H1 (cell line): Measurements from ENCODE around the gene ATP6V1F. TPM values are rescaled to one million over a fixed set of nuclear protein-coding genes. Genes with fewer than 3 reads are reported as not detected.

Experiments
- CHD7 ChIP-seq: fragments of 300-600 bp; sonication (generic); IDR thresholded peaks from 2 replicates; pipeline ENCODE4 v1.7.1; 2012; ENCODE audit warnings: low read length, moderate library complexity, mild to moderate bottlenecking, inconsistent platforms; ENCODE audit not compliant: insufficient replicate concordance
- MAFK ChIP-seq: IDR thresholded peaks from 2 replicates; pipeline ENCODE4 v1.6.1; 2012; ENCODE audit warnings: low read depth, mild to moderate bottlenecking, improper control_type of control experiment, low read length
- NANOG ChIP-seq: IDR thresholded peaks from 2 replicates; pipeline ENCODE4 v1.6.1; 2011; ENCODE audit warnings: low read length, low read depth, mild to moderate bottlenecking, inconsistent platforms; ENCODE audit not compliant: insufficient read depth, poor library complexity, severe bottlenecking
- PHF8 ChIP-seq: fragments of 200-600 bp; sonication (generic); conservative IDR thresholded peaks from 2 replicates; pipeline ENCODE4 v1.7.1; 2012; ENCODE audit warnings: low read depth, mild to moderate bottlenecking, inconsistent platforms, low read length, moderate library complexity
- RAD21 ChIP-seq, 2 experiments: IDR thresholded peaks in 1 of 2; conservative IDR thresholded peaks in 1 of 2; 2 replicates each; pipeline ENCODE4 v1.6.1; 2011; ENCODE audit warnings: low read depth in 2 of 2, low read length in 2 of 2, improper control_type of control experiment in 1 of 2, inconsistent platforms in 1 of 2, mild to moderate bottlenecking in 1 of 2, moderate library complexity in 1 of 2
- RXRA ChIP-seq: IDR thresholded peaks from 2 replicates; pipeline ENCODE4 v1.6.1; 2011; ENCODE audit warnings: low read depth, mild to moderate bottlenecking, low read length, moderate library complexity; ENCODE audit not compliant: insufficient read depth
- SIN3A ChIP-seq, 2 experiments: IDR thresholded peaks in 1 of 2; conservative IDR thresholded peaks in 1 of 2; 2 replicates each; pipeline ENCODE4 v1.6.1; 2011 to 2012; ENCODE audit warnings: low read length in 2 of 2, improper control_type of control experiment in 1 of 2, low read depth in 1 of 2, mild to moderate bottlenecking in 1 of 2
- SUZ12 ChIP-seq: fragments of 200-600 bp; sonication (generic); IDR thresholded peaks from 2 replicates; pipeline ENCODE4 v1.6.1; 2012; ENCODE audit warnings: mild to moderate bottlenecking, inconsistent platforms, low read length, moderate library complexity, mixed read lengths
- polyA plus RNA-seq, 7 experiments: library from polyadenylated mRNA; depleted of rRNA in 3 of 7; stranded (reverse) in 5 of 7; unstranded in 2 of 7; fragments of >200 nt in 5 of 7; fragments of 200-250 nt in 2 of 7; gene quantifications; 1 replicate in 5 of 7; 2 replicates in 1 of 7; 4 replicates in 1 of 7; pipeline versions ENCODE4 v1.2.1 to v1.2.3, GENCODE V29; 2011 to 2013; ENCODE audit warnings: missing spikeins in 2 of 7, mixed read lengths in 2 of 7
- total RNA-seq: library from RNA; stranded (reverse); fragmentation: NEBNext Ultra II Directional; extraction: Animal tissue kit (Norgen Biotek cat#: 25700); gene quantifications from 2 replicates; pipeline ENCODE4 v1.2.1, GENCODE V29; 2021

Gene ATP6V1F
- total and polyA plus RNA-seq, 2 of the 8 experiments (the other 6 are each of a cell fraction or from before 2014, with no cell fraction given), result 104 to 318 TPM

- no peak for TF ChIP-seq CHD7
- TF ChIP-seq MAFK, result no peak
- no peak for TF ChIP-seq SUZ12
- no peak for TF ChIP-seq RAD21 (IDR thresholded peaks at IDR 0.05 in 1 of 2, conservative IDR thresholded peaks at IDR 0.05 in 1 of 2; ENCODE audit: low read depth in 2 of 2, low read length in 2 of 2)
- TF ChIP-seq RXRA, result no peak
- no peak for TF ChIP-seq PHF8
- TF ChIP-seq NANOG, result no peak
- no peak for TF ChIP-seq SIN3A (conservative IDR thresholded peaks at IDR 0.05 in 1 of 2, IDR thresholded peaks at IDR 0.05 in 1 of 2; ENCODE audit: low read depth in 1 of 2, low read length in 2 of 2)
These were observed 22.1 kb downstream of the ATP6V1F start (continued) for GRCh38 chr7:128884561-128885369.
